ENCODE data around the gene SARDH. TPM values are rescaled to one million over a fixed set of nuclear protein-coding genes. Genes with fewer than 3 reads are reported as not detected.

Gene SARDH
- total and polyA plus RNA-seq, 7 experiments from 2014 or later = 0.73 to 27.2 (median 11.0) TPM

GRCh38 chr9:133728856-133729616, 9.1 kb downstream of the SARDH start:
- no peaks in the 10 kb centered on the region for H3K36me3 Mint-ChIP-seq
- no peak overlapping the region for H3K27ac ChIP-seq (ENCODE audit: low read depth, low read length)
- H3K4me3 Mint-ChIP-seq = no peak overlapping the region
- no peak overlapping the region for H3K4me3 ChIP-seq (ENCODE audit: low read length)
- peaks cover 0 to 9% (median 7%) of the 10 kb centered on the region in 7 donors for H3K4me1 Mint-ChIP-seq
- ATAC-seq (no peak), DNase-seq (peak in 1 of 9 donors; percentile 11)
- no peaks in the 10 kb centered on the region for H3K9me3 ChIP-seq (ENCODE audit: control insufficient read depth in 2 of 3, low read length in 3 of 3)
- no peaks in the 10 kb centered on the region for H3K4me1 ChIP-seq (ENCODE audit: control insufficient read depth in 2 of 2, insufficient read depth in 2 of 2, low read length in 2 of 2)
- peaks cover 0 to 1% (median 0%) of the 10 kb centered on the region in 11 donors for H3K9me3 Mint-ChIP-seq
- peaks cover 0 to 4% (median 0%) of the 10 kb centered on the region in 5 donors for H3K27me3 Mint-ChIP-seq
- no peaks in the 10 kb centered on the region for H3K36me3 ChIP-seq (ENCODE audit: control insufficient read depth in 2 of 3, insufficient read depth in 3 of 3, low read length in 3 of 3)
- no peak overlapping the region for H3K27ac Mint-ChIP-seq
- POLR2A ChIA-PET = interaction anchor here (1.2 kb wide), 1 partner anchor 73 kb away, joined by 3 read pairs; no protein-coding TSS in a partner anchor
- intact Hi-C loops (cut with micrococcal nuclease) = loop anchor here (5.0 to 10.0 kb wide), 3 partner anchors 72 to 544 kb away; no protein-coding TSS in a partner anchor
- CTCF ChIA-PET = no interaction called here
- no peaks in the 10 kb centered on the region for H3K27me3 ChIP-seq (ENCODE audit: control insufficient read depth in 2 of 2, insufficient read depth in 2 of 2, low read length in 2 of 2)

- DNase-seq (peak in 1 of 9 donors; percentile 11), ATAC-seq (no peak)
- H3K9me3 ChIP-seq (ENCODE audit: control insufficient read depth in 2 of 3, low read length in 3 of 3) = no peaks in the 10 kb centered on the region
- intact Hi-C loops (cut with micrococcal nuclease) = loop anchor here (2.0 to 10.0 kb wide), 4 partner anchors 71 to 543 kb away; no protein-coding TSS in a partner anchor
- ChIA-PET POLR2A (interaction anchor here (1.2 kb wide), 1 partner anchor 72 kb away, joined by 3 read pairs; no protein-coding TSS in a partner anchor), CTCF (interaction anchor here (0.8 to 2.6 kb wide), 6 partner anchors 18 to 124 kb away, joined by 3 to 8 read pairs (median 4); no protein-coding TSS in a partner anchor)
- H3K36me3 ChIP-seq (ENCODE audit: control insufficient read depth in 2 of 3, insufficient read depth in 3 of 3, low read length in 3 of 3) = no peaks in the 10 kb centered on the region
- no peaks in the 10 kb centered on the region for H3K27me3 ChIP-seq (ENCODE audit: control insufficient read depth in 2 of 2, insufficient read depth in 2 of 2, low read length in 2 of 2)
- H3K4me1 ChIP-seq (ENCODE audit: control insufficient read depth in 2 of 2, insufficient read depth in 2 of 2, low read length in 2 of 2) = no peaks in the 10 kb centered on the region
- Mint-ChIP-seq H3K27ac (no peak overlapping the region), H3K4me3 (no peak overlapping the region), H3K27me3 (peaks cover 0 to 9% (median 0%) of the 10 kb centered on the region in 5 donors), H3K9me3 (peaks cover 0 to 1% (median 0%) of the 10 kb centered on the region in 11 donors), H3K36me3 (no peaks in the 10 kb centered on the region), H3K4me1 (peaks cover 0 to 9% (median 7%) of the 10 kb centered on the region in 7 donors)
- no peak overlapping the region for H3K27ac ChIP-seq (ENCODE audit: low read depth, low read length)
- H3K4me3 ChIP-seq (ENCODE audit: low read length) = no peak overlapping the region
Measured at GRCh38 chr9:133727876-133728441, 10.2 kb downstream of the SARDH start.

- CTCF ChIA-PET = interaction anchor here (0.8 to 2.6 kb wide), 13 partner anchors 12 to 194 kb away, joined by 3 to 17 read pairs (median 4); no protein-coding TSS in a partner anchor
- Mint-ChIP-seq H3K4me3 (no peak overlapping the region), H3K9me3 (no peaks in the 10 kb centered on the region), H3K27me3 (peaks cover 0 to 9% (median 0%) of the 10 kb centered on the region in 5 donors), H3K36me3 (no peaks in the 10 kb centered on the region), H3K4me1 (peaks cover 0 to 9% (median 7%) of the 10 kb centered on the region in 7 donors), H3K27ac (no peak overlapping the region)
- POLR2A ChIA-PET = interaction anchor here (1.2 kb wide), 1 partner anchor 71 kb away, joined by 3 read pairs; no protein-coding TSS in a partner anchor
- Histone ChIP-seq H3K36me3 (ENCODE audit: control insufficient read depth in 2 of 3, insufficient read depth in 3 of 3, low read length in 3 of 3) (no peaks in the 10 kb centered on the region), H3K27me3 (ENCODE audit: control insufficient read depth in 2 of 2, insufficient read depth in 2 of 2, low read length in 2 of 2) (no peaks in the 10 kb centered on the region), H3K4me3 (ENCODE audit: low read length) (no peak overlapping the region), H3K27ac (ENCODE audit: low read depth, low read length) (no peak overlapping the region), H3K9me3 (ENCODE audit: control insufficient read depth in 2 of 3, low read length in 3 of 3) (no peaks in the 10 kb centered on the region), H3K4me1 (ENCODE audit: control insufficient read depth in 2 of 2, insufficient read depth in 2 of 2, low read length in 2 of 2) (no peaks in the 10 kb centered on the region)
- DNase-seq (peak in 1 of 9 donors; percentile 18), ATAC-seq (no peak)
- intact Hi-C loops (cut with micrococcal nuclease) = loop anchor here (2.0 to 10.0 kb wide), 4 partner anchors 70 to 543 kb away; no protein-coding TSS in a partner anchor
Measured at GRCh38 chr9:133727277-133727875, 10.8 kb downstream of the SARDH start.

DNA sequence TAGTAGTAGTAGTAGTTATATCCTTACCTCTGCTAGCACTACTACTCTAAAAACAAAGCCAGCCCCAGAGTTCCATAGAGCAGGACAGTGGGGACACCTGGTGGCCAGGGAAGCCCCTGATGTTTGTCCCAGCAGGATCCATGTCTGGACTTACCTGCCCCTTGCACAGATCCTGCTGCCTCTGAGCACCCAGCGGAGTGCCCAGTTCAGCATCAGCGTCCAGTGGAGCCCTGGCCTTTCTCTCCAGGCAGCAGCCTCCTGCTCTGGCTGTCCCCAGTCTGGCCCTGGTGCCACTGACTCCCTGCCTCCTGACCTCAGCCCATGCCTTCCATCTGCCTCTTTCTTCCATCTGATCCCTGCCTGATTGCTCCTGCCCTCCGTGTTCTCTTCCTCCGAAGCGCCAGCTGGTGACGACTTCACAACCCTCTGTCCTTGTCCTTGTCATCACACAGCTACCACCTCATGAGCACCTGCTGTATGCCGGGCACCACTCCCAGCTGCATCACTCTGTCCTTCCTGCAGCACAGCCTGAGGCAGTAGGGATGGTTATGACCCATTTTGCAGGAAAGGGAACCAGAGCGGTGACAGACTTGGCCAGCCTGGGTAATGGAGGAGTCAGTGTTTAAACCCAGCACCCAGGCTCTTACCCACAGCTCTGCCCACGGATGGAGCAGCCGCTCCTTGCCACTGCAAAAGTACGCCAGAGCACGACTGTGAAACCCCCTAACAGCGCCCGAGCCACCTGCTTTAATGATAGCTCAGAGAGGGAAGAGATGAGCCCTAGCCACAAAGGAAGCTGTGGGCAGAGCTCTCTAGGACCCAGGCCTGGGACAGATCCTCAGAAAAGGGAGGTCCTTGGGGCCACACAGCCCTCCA, 11.5 kb downstream of the SARDH start:
- H3K27me3 ChIP-seq (ENCODE audit: control insufficient read depth in 2 of 2, insufficient read depth in 2 of 2, low read length in 2 of 2) = no peaks in the 10 kb centered on the region
- peak in 8 of 9 donors; percentile 46 to 69 (median 64) for DNase-seq
- CTCF ChIA-PET = interaction anchor here (0.6 to 2.6 kb wide), 13 partner anchors 10 to 722 kb away, joined by 3 to 17 read pairs (median 4); no protein-coding TSS in a partner anchor
- peak; percentile 74 for ATAC-seq
- H3K4me1 ChIP-seq (ENCODE audit: control insufficient read depth in 2 of 2, insufficient read depth in 2 of 2, low read length in 2 of 2) = no peaks in the 10 kb centered on the region
- Mint-ChIP-seq H3K27me3 (peaks cover 0 to 14% (median 0%) of the 10 kb centered on the region in 5 donors), H3K4me1 (peaks cover 0 to 9% (median 7%) of the 10 kb centered on the region in 7 donors), H3K9me3 (no peaks in the 10 kb centered on the region), H3K4me3 (no peak overlapping the region), H3K27ac (peak overlapping the region in 2 of 9 donors; percentile 10 to 76), H3K36me3 (no peaks in the 10 kb centered on the region)
- no peak overlapping the region for H3K27ac ChIP-seq (ENCODE audit: low read depth, low read length)
- intact Hi-C loops (cut with micrococcal nuclease) = loop anchor here (1.0 to 10.0 kb wide), 7 partner anchors 69 to 542 kb away; no protein-coding TSS in a partner anchor
- no peaks in the 10 kb centered on the region for H3K9me3 ChIP-seq (ENCODE audit: control insufficient read depth in 2 of 3, low read length in 3 of 3)
- POLR2A ChIA-PET = no interaction called here
- no peaks in the 10 kb centered on the region for H3K36me3 ChIP-seq (ENCODE audit: control insufficient read depth in 2 of 3, insufficient read depth in 3 of 3, low read length in 3 of 3)
- H3K4me3 ChIP-seq (ENCODE audit: low read length) = no peak overlapping the region

DNA sequence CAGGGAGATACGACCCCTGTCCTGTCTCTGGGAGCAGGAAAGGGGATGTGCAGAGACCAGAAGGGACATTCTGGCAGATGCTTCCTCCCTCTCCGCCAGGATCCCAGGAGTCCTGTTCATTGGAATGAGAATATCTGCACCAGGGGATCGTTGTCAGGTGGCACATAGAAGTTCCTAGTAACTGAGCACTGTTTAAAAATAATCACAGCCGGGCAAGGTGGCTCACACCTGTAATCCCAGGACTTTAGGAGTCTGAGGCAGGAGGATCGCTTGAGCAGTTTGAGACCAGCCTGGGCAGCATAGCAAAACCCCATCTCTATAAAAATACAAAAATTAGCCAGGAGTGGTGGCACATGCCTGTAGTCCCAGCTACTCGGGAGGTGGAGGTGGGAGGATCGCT, 12.3 kb downstream of the SARDH start:
- Mint-ChIP-seq H3K9me3 (no peaks in the 10 kb centered on the region), H3K36me3 (no peaks in the 10 kb centered on the region), H3K27ac (no peak overlapping the region), H3K4me3 (no peak overlapping the region), H3K27me3 (peaks cover 0 to 19% (median 0%) of the 10 kb centered on the region in 5 donors), H3K4me1 (peaks cover 0 to 9% (median 7%) of the 10 kb centered on the region in 7 donors)
- intact Hi-C loops (cut with micrococcal nuclease) = loop anchor here (1.0 to 10.0 kb wide), 7 partner anchors 69 to 541 kb away; no protein-coding TSS in a partner anchor
- no peaks in the 10 kb centered on the region for H3K27me3 ChIP-seq (ENCODE audit: control insufficient read depth in 2 of 2, insufficient read depth in 2 of 2, low read length in 2 of 2)
- POLR2A ChIA-PET = no interaction called here
- no peaks in the 10 kb centered on the region for H3K36me3 ChIP-seq (ENCODE audit: control insufficient read depth in 2 of 3, insufficient read depth in 3 of 3, low read length in 3 of 3)
- DNase-seq = peak in 1 of 9 donors; percentile 4
- ATAC-seq = no peak
- no peak overlapping the region for H3K4me3 ChIP-seq (ENCODE audit: low read length)
- H3K9me3 ChIP-seq (ENCODE audit: control insufficient read depth in 2 of 3, low read length in 3 of 3) = no peaks in the 10 kb centered on the region
- CTCF ChIA-PET = interaction anchor here (0.6 to 2.6 kb wide), 9 partner anchors 10 to 723 kb away, joined by 3 to 17 read pairs (median 4); no protein-coding TSS in a partner anchor
- no peaks in the 10 kb centered on the region for H3K4me1 ChIP-seq (ENCODE audit: control insufficient read depth in 2 of 2, insufficient read depth in 2 of 2, low read length in 2 of 2)
- H3K27ac ChIP-seq (ENCODE audit: low read depth, low read length) = no peak overlapping the region
